ENCODE measurements around the gene MIP. TPM values are rescaled to one million over a fixed set of nuclear protein-coding genes. Genes with fewer than 3 reads are reported as not detected.

Gene MIP
- polyA plus RNA-seq, 3 donors: not detected

DNA sequence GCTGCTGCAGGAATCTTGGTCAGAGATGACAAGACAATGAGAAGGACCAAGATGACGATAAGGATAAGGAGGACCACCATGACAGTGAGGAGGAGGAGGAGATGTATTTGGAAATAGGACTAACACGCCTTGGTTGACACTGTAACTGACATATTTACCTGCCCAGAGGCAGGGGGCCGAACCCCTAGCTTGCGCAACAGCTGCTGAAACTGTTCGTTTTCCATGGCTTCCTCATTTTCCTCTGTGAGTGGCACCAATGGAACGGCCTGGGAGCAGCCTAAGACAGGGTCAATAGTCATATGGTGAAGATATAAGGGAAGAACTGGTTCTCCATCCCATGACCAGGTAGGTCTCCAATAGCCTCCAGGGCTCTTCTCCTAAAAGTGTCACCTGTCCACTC lies 34.0 kb downstream of the MIP start:
- Histone ChIP-seq H3K4me3 (replicated peaks in 1 of 3; ENCODE audit: low read depth in 2 of 3, low read length in 3 of 3) (no peak overlapping the region), H2AFZ (ENCODE audit: insufficient read depth, low read depth, low read length, poor library complexity, severe bottlenecking) (no peak overlapping the region), H3K79me2 (ENCODE audit: insufficient read depth, low read length) (no peaks in the 10 kb centered on the region), H3K4me1 (ENCODE audit: control insufficient read depth in 1 of 2, insufficient read depth in 2 of 2, low read length in 2 of 2) (no peaks in the 10 kb centered on the region), H3K27me3 (ENCODE audit: control insufficient read depth in 2 of 2, insufficient read depth in 2 of 2, low read length in 2 of 2) (no peaks in the 10 kb centered on the region), H3K27ac (ENCODE audit: low read depth in 1 of 2, low read length in 2 of 2) (no peak overlapping the region), H3K4me2 (replicated peaks; ENCODE audit: extremely low read depth, low read length, poor library complexity, severe bottlenecking) (no peak overlapping the region), H4K20me1 (ENCODE audit: insufficient read depth, low read length) (no peaks in the 10 kb centered on the region), H3K9me3 (replicated peaks in 1 of 2; ENCODE audit: control insufficient read depth in 1 of 2, insufficient read depth in 1 of 2, low read length in 2 of 2) (no peaks in the 10 kb centered on the region), H3K36me3 (replicated peaks in 1 of 2; ENCODE audit: control insufficient read depth in 1 of 2, insufficient read depth in 2 of 2, low read length in 2 of 2) (peaks cover 35 to 77% of the 10 kb centered on the region in 2 donors), H3K9ac (ENCODE audit: insufficient read depth, low read length, poor library complexity, severe bottlenecking) (no peak overlapping the region)
- H3K36me3 Mint-ChIP-seq: peaks cover 61 to 73% of the 10 kb centered on the region in 2 donors
- peak in 1 of 3 donors; percentile 2 for DNase-seq
- peaks cover 0 to 3% (median 0%) of the 10 kb centered on the region in 7 donors for H3K9me3 Mint-ChIP-seq
- intact Hi-C loops (cut with micrococcal nuclease): no loop called here
- peak overlapping the region in 2 of 7 donors; percentile 2 to 47 for H3K27ac Mint-ChIP-seq
- no peaks in the 10 kb centered on the region for H3K27me3 Mint-ChIP-seq (ENCODE audit: low read depth in 3 of 3)
- H3K4me3 Mint-ChIP-seq: no peak overlapping the region
- 82% methylated on average over 2 of the region's 6 CpGs for WGBS (ENCODE audit: insufficient coverage)
- peaks cover 6% of the 10 kb centered on the region for H3K4me1 Mint-ChIP-seq
- TF ChIP-seq, protein P1, sequence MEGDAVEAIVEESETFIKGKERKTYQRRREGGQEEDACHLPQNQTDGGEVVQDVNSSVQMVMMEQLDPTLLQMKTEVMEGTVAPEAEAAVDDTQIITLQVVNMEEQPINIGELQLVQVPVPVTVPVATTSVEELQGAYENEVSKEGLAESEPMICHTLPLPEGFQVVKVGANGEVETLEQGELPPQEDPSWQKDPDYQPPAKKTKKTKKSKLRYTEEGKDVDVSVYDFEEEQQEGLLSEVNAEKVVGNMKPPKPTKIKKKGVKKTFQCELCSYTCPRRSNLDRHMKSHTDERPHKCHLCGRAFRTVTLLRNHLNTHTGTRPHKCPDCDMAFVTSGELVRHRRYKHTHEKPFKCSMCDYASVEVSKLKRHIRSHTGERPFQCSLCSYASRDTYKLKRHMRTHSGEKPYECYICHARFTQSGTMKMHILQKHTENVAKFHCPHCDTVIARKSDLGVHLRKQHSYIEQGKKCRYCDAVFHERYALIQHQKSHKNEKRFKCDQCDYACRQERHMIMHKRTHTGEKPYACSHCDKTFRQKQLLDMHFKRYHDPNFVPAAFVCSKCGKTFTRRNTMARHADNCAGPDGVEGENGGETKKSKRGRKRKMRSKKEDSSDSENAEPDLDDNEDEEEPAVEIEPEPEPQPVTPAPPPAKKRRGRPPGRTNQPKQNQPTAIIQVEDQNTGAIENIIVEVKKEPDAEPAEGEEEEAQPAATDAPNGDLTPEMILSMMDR (IDR thresholded peaks at IDR 0.05): no peak

DNA sequence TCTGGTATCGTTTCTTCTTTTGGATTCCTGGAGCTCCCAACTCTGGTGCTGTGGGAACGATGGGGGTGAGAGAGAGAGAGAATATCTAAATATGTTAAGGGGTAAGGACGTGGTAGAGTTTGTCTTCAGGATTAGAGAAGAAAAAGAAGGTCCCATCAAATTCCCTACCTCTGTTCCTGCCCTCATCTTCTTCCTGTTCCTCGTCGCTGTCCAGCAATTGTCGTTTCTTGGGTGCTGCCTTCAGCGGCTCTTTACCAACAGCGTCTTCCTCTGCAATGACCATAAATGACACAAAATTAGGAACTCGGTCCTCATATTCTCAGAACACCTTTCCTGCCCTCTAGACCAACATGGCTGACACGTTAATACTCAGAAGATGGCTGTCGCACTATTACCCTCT lies 36.7 kb downstream of the MIP start:
- H3K27ac Mint-ChIP-seq: peak overlapping the region in 2 of 7 donors; percentile 26 to 52
- H2AFZ ChIP-seq (ENCODE audit: insufficient read depth, low read depth, low read length, poor library complexity, severe bottlenecking): no peak overlapping the region
- H3K9me3 Mint-ChIP-seq: peaks cover 0 to 3% (median 0%) of the 10 kb centered on the region in 7 donors
- peaks cover 0 to 3% (median 0%) of the 10 kb centered on the region in 3 donors for H3K27me3 Mint-ChIP-seq (ENCODE audit: low read depth in 3 of 3)
- no peak overlapping the region for H3K4me3 Mint-ChIP-seq
- intact Hi-C loops (cut with micrococcal nuclease): no loop called here
- peaks cover 20 to 51% of the 10 kb centered on the region in 2 donors for H3K36me3 ChIP-seq (replicated peaks in 1 of 2; ENCODE audit: control insufficient read depth in 1 of 2, insufficient read depth in 2 of 2, low read length in 2 of 2)
- H3K4me1 ChIP-seq (ENCODE audit: control insufficient read depth in 1 of 2, insufficient read depth in 2 of 2, low read length in 2 of 2): no peaks in the 10 kb centered on the region
- peaks cover 46 to 65% of the 10 kb centered on the region in 2 donors for H3K36me3 Mint-ChIP-seq
- TF ChIP-seq, protein P1 (IDR thresholded peaks at IDR 0.05): no peak
- H3K9me3 ChIP-seq (replicated peaks in 1 of 2; ENCODE audit: control insufficient read depth in 1 of 2, insufficient read depth in 1 of 2, low read length in 2 of 2): no peaks in the 10 kb centered on the region
- DNase-seq: no peak
- H3K9ac ChIP-seq (ENCODE audit: insufficient read depth, low read length, poor library complexity, severe bottlenecking): no peak overlapping the region
- H3K27ac ChIP-seq (ENCODE audit: low read depth in 1 of 2, low read length in 2 of 2): no peak overlapping the region
- H3K27me3 ChIP-seq (ENCODE audit: control insufficient read depth in 2 of 2, insufficient read depth in 2 of 2, low read length in 2 of 2): no peaks in the 10 kb centered on the region
- H3K4me2 ChIP-seq (replicated peaks; ENCODE audit: extremely low read depth, low read length, poor library complexity, severe bottlenecking): no peak overlapping the region
- H4K20me1 ChIP-seq (ENCODE audit: insufficient read depth, low read length): no peaks in the 10 kb centered on the region
- H3K4me1 Mint-ChIP-seq: peaks cover 6% of the 10 kb centered on the region
- WGBS (ENCODE audit: insufficient coverage): 98% methylated on average over 8 of the region's 11 CpGs
- no peaks in the 10 kb centered on the region for H3K79me2 ChIP-seq (ENCODE audit: insufficient read depth, low read length)
- H3K4me3 ChIP-seq (replicated peaks in 1 of 3; ENCODE audit: low read depth in 2 of 3, low read length in 3 of 3): no peak overlapping the region
